BLaER1 (cell line): ENCODE results near the gene PCSK1.

Experiments
- H3K27ac ChIP-seq: shearing (Covaris generic); formaldehyde crosslinking; 2 replicates; pipeline ENCODE4 v1.8.1; 2022
- H3K27me3 ChIP-seq: shearing (Covaris generic); formaldehyde crosslinking; 2 replicates; pipeline ENCODE4 v1.8.1; 2022
- H3K36me3 ChIP-seq: shearing (Covaris generic); formaldehyde crosslinking; 2 replicates; pipeline ENCODE4 v1.8.1; 2022
- H3K4me1 ChIP-seq: shearing (Covaris generic); formaldehyde crosslinking; 2 replicates; pipeline ENCODE4 v1.8.1; 2022
- H3K4me2 ChIP-seq: shearing (Covaris generic); formaldehyde crosslinking; 2 replicates; pipeline ENCODE4 v1.8.1; 2022
- H3K4me3 ChIP-seq: shearing (Covaris generic); formaldehyde crosslinking; 2 replicates; pipeline ENCODE4 v1.8.1; 2022
- H3K9ac ChIP-seq: shearing (Covaris generic); formaldehyde crosslinking; 2 replicates; pipeline ENCODE4 v1.8.1; 2022
- H3K9me3 ChIP-seq: shearing (Covaris generic); formaldehyde crosslinking; 2 replicates; pipeline ENCODE4 v1.8.1; 2022
- H4K20me1 ChIP-seq: shearing (Covaris generic); formaldehyde crosslinking; 2 replicates; pipeline ENCODE4 v1.8.1; 2022
- Cebpa-rat ChIP-seq: shearing (Covaris generic); IDR thresholded peaks from 2 replicates; pipeline ENCODE4 v1.8.1; 2022

The PCSK1 gene

DNA sequence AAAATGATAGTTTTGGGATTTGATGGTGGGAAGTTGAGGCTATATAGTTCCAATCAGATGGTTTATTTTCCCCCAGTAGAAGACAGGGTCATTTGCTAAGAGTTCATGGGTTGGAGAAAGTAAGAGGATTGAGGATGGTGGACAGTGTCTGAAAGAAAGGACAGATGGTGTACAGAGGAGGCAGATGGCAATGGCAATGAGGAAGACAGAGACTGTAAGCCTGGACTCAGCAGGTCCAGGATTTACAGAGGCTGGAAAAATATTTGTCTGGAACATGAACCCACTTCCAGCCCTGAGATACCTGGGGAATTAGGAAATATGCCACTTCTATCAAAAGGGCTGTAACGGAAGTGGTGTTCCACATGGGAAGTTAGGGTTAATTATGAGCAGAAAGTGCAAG, 84.5 kb downstream of the PCSK1 start:
- no peaks in the 10 kb centered on the region for H3K36me3 ChIP-seq
- H3K27ac ChIP-seq = no peak overlapping the region
- H3K4me3 ChIP-seq = no peak overlapping the region
- H3K27me3 ChIP-seq = no peaks in the 10 kb centered on the region
- H4K20me1 ChIP-seq = no peaks in the 10 kb centered on the region
- no peaks in the 10 kb centered on the region for H3K9me3 ChIP-seq
- no peak for TF ChIP-seq Cebpa-rat
- H3K4me2 ChIP-seq = no peak overlapping the region
- no peaks in the 10 kb centered on the region for H3K4me1 ChIP-seq
- H3K9ac ChIP-seq = no peak overlapping the region

- Histone ChIP-seq H3K27me3 (no peaks in the 10 kb centered on the region), H3K4me3 (no peak overlapping the region), H4K20me1 (no peaks in the 10 kb centered on the region), H3K27ac (no peak overlapping the region), H3K36me3 (no peaks in the 10 kb centered on the region), H3K9me3 (no peaks in the 10 kb centered on the region), H3K4me1 (no peaks in the 10 kb centered on the region), H3K9ac (no peak overlapping the region), H3K4me2 (no peak overlapping the region)
- TF ChIP-seq Cebpa-rat = no peak
These were observed 85.4 kb downstream of the PCSK1 start for GRCh38 chr5:96347502-96348292.

GRCh38 chr5:96344678-96345577, 88.1 kb downstream of the PCSK1 start:
- no peak overlapping the region for H3K27ac ChIP-seq
- H3K4me1 ChIP-seq = no peaks in the 10 kb centered on the region
- no peak overlapping the region for H3K9ac ChIP-seq
- H3K4me2 ChIP-seq = no peak overlapping the region
- no peaks in the 10 kb centered on the region for H3K27me3 ChIP-seq
- no peaks in the 10 kb centered on the region for H3K9me3 ChIP-seq
- H3K36me3 ChIP-seq = no peaks in the 10 kb centered on the region
- no peaks in the 10 kb centered on the region for H4K20me1 ChIP-seq
- no peak for TF ChIP-seq Cebpa-rat
- H3K4me3 ChIP-seq = no peak overlapping the region

DNA sequence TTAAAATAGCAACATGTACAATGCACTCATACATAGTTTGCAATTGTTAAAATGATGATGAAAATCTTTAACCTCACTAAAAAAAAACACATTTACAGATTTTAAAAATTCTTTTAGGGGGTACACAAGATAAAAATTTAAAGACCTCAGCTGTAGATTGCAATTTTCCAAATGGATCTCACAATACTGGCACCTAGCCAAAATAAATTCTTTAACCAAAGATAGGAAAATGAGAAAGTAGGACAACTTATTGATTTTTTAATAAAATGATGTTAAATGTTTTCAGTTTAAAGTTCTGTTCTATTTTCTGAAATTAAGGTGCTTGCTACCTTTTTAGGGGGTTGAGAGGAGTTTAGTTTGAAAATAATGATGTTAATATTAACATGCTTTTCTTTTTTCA, 90.0 kb downstream of the PCSK1 start:
- no peak overlapping the region for H3K27ac ChIP-seq
- no peaks in the 10 kb centered on the region for H3K4me1 ChIP-seq
- no peaks in the 10 kb centered on the region for H4K20me1 ChIP-seq
- H3K4me3 ChIP-seq = no peak overlapping the region
- no peaks in the 10 kb centered on the region for H3K27me3 ChIP-seq
- H3K9me3 ChIP-seq = no peaks in the 10 kb centered on the region
- no peak overlapping the region for H3K9ac ChIP-seq
- H3K4me2 ChIP-seq = no peak overlapping the region
- no peaks in the 10 kb centered on the region for H3K36me3 ChIP-seq
- no peak for TF ChIP-seq Cebpa-rat

DNA sequence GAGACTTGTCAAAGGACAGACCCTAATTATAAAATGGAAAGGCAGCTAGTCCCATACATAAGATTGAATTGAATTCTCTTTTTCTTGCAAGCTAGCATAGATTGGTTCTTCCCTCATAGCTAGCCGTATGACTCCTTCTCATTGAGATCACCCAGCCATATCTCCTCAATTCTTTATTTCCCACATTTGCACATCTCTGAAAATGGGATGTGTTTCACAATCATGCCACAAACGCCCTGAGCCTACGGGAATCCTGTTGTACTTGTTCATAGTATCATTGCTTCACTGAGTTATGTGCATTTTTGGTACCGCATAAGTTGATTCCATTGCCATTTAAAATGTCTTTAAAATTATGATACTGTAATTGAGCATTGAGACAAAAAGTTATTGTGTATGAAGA, 90.5 kb downstream of the PCSK1 start:
- H3K9me3 ChIP-seq = no peaks in the 10 kb centered on the region
- H3K36me3 ChIP-seq = no peaks in the 10 kb centered on the region
- no peak overlapping the region for H3K9ac ChIP-seq
- H3K4me1 ChIP-seq = no peaks in the 10 kb centered on the region
- no peak overlapping the region for H3K4me3 ChIP-seq
- no peak overlapping the region for H3K4me2 ChIP-seq
- TF ChIP-seq Cebpa-rat = no peak
- H4K20me1 ChIP-seq = no peaks in the 10 kb centered on the region
- no peak overlapping the region for H3K27ac ChIP-seq
- H3K27me3 ChIP-seq = no peaks in the 10 kb centered on the region
